ENCODE data around the gene SALL2. TPM values are rescaled to one million over a fixed set of nuclear protein-coding genes. Genes with fewer than 3 reads are reported as not detected.
A peak's percentile ranks its signal among the peaks of the same experiment; 100 is the strongest.

Gene SALL2
- polyA plus RNA-seq, 1 of the 3 experiments (the other 2 are of a cell fraction): 9.1 TPM

- ChIA-PET POLR2A (no interaction called here), CTCF (interaction anchor here (1.3 kb wide), 1 partner anchor 21 kb away, joined by 3 read pairs; no protein-coding TSS in a partner anchor)
- Histone ChIP-seq H3K4me2 (peak overlapping the region; percentile 77), H3K4me3 (ENCODE audit: low read depth in 2 of 2, low read length in 1 of 2) (peak overlapping the region; percentile 45 to 60; a peak in 3 of 4 replicates), H3K36me3 (replicated peaks in 1 of 2; ENCODE audit: control insufficient read depth in 1 of 2, insufficient read depth in 2 of 2, low read length in 1 of 2) (no peaks in the 10 kb centered on the region), H4K20me1 (ENCODE audit: insufficient read depth) (no peaks in the 10 kb centered on the region), H3K9me2 (no peaks in the 10 kb centered on the region), H3K4me1 (ENCODE audit: control insufficient read depth in 1 of 2, insufficient read depth in 2 of 2, low read depth in 1 of 2, low read length in 1 of 2) (peaks cover 4 to 8% of the 10 kb centered on the region in 2 experiments; a peak in 2 of 4 replicates), H3K27ac (ENCODE audit: low read depth in 2 of 2, low read length in 1 of 2) (no peak overlapping the region), H3K27me3 (ENCODE audit: insufficient read depth) (peaks cover 37% of the 10 kb centered on the region), H3F3A (replicated peaks; ENCODE audit: insufficient read depth) (no peaks in the 10 kb centered on the region), H3K9me3 (no peaks in the 10 kb centered on the region), H2AFZ (ENCODE audit: low read depth) (no peak overlapping the region), H3K79me2 (ENCODE audit: insufficient read depth) (no peaks in the 10 kb centered on the region), H3K9ac (no peak overlapping the region)
- 19% methylated on average over 6 of the region's 6 CpGs for WGBS (ENCODE audit: low lambda C conversion rate)
- TF ChIP-seq RAD21 (IDR thresholded peaks at IDR 0.05; ENCODE audit: low read length) (no peak), JUND (IDR thresholded peaks at IDR 0.05) (no peak), ELF1 (IDR thresholded peaks at IDR 0.05) (no peak), SMC3 (IDR thresholded peaks at IDR 0.05; ENCODE audit: low read depth, low read length) (no peak), FOSL2 (IDR thresholded peaks at IDR 0.05; ENCODE audit: borderline replicate concordance, low read depth) (no peak), YY1 (IDR thresholded peaks at IDR 0.05; ENCODE audit: low read depth) (no peak), RFX5 (IDR thresholded peaks at IDR 0.05; ENCODE audit: low read length) (no peak), MXI1 (IDR thresholded peaks at IDR 0.05; ENCODE audit: low read depth, low read length) (no peak), NFIC (IDR thresholded peaks at IDR 0.05; ENCODE audit: borderline replicate concordance) (no peak), SIN3A (IDR thresholded peaks at IDR 0.05; ENCODE audit: borderline replicate concordance, low read depth, low read length) (no peak), USF1 (IDR thresholded peaks at IDR 0.05; ENCODE audit: borderline replicate concordance, low read depth) (no peak), ZBTB33 (IDR thresholded peaks at IDR 0.05; ENCODE audit: borderline replicate concordance, low read depth) (no peak), IRF3 (IDR thresholded peaks at IDR 0.05; ENCODE audit: low read depth, low read length) (no peak), GATA2 (CRISPR knock-in tag; IDR thresholded peaks at IDR 0.05) (no peak), USF2 (IDR thresholded peaks at IDR 0.05; ENCODE audit: borderline replicate concordance, low read depth, low read length) (no peak), MAX (IDR thresholded peaks at IDR 0.05; ENCODE audit: low read depth) (no peak), EP300 (IDR thresholded peaks at IDR 0.05; ENCODE audit: borderline replicate concordance in 1 of 2, low read depth in 1 of 2, low read length in 1 of 2) (no peak)
- DNase-seq: no peak
Observed at GRCh38 chr14:21535545-21536417, 9.6 kb upstream of the SALL2 start.

Measured in SK-N-SH (cell line).